Spleen (tissue), 11 donors: ENCODE results near the gene TMEM37. TPM values are rescaled to one million over a fixed set of nuclear protein-coding genes. Genes with fewer than 3 reads are reported as not detected.

Experiments used
- DNase-seq: peaks from one replicate; pipeline ENCODE4 v3.0.0-alpha.2; 2020
- H3K27ac ChIP-seq, 8 donors: fragments of 200-600 bp; sonication (generic) in 7 of 8; 1 replicate in 4 of 8; 2 replicates in 4 of 8; pipeline versions ENCODE4 v1.5.0 to v1.8.0; 2016 to 2021; ENCODE audit warnings: inconsistent platforms in 4 of 8, mild to moderate bottlenecking in 4 of 8, moderate library complexity in 1 of 8
- H3K27me3 ChIP-seq, 7 donors: fragments of 200-600 bp; sonication (generic) in 6 of 7; replicated peaks in 1 of 7; 1 replicate in 4 of 7; 2 replicates in 3 of 7; pipeline versions ENCODE4 v1.5.0 to v1.8.0; 2016 to 2021; ENCODE audit warnings: inconsistent platforms in 3 of 7, mild to moderate bottlenecking in 1 of 7
- H3K36me3 ChIP-seq, 6 donors: fragments of 200-600 bp; sonication (generic) in 5 of 6; 1 replicate in 4 of 6; 2 replicates in 2 of 6; pipeline versions ENCODE4 v1.5.0 to v1.8.0; 2016 to 2021; ENCODE audit warnings: inconsistent platforms in 2 of 6
- H3K4me1 ChIP-seq, 6 donors: fragments of 200-600 bp; sonication (generic) in 5 of 6; 1 replicate in 3 of 6; 2 replicates in 3 of 6; pipeline versions ENCODE4 v1.5.0 to v1.8.0; 2016 to 2021; ENCODE audit warnings: inconsistent platforms in 3 of 6
- H3K4me3 ChIP-seq, 8 donors: fragments of 200-600 bp; sonication (generic) in 7 of 8; 1 replicate in 4 of 8; 2 replicates in 4 of 8; pipeline versions ENCODE4 v1.5.0 to v1.8.0; 2016 to 2021; ENCODE audit warnings: inconsistent platforms in 4 of 8, mild to moderate bottlenecking in 4 of 8, moderate library complexity in 2 of 8
- H3K9me3 ChIP-seq, 8 donors: fragments of 200-600 bp; sonication (generic) in 7 of 8; 1 replicate in 4 of 8; 2 replicates in 4 of 8; pipeline versions ENCODE4 v1.5.0 to v1.8.0; 2016 to 2021; ENCODE audit warnings: inconsistent platforms in 4 of 8
- CTCF ChIP-seq, 11 experiments: fragments of 200-600 bp in 7 of 11; fragments of 450-650 bp in 4 of 11; sonication (generic) in 4 of 11; IDR thresholded peaks in 8 of 11; conservative IDR thresholded peaks in 3 of 11; 1 replicate in 7 of 11; 2 replicates in 4 of 11; pipeline versions ENCODE4 v1.4.0 to v1.8.0; 2016 to 2021; ENCODE audit warnings: antibody characterized with exemption in 11 of 11, inconsistent platforms in 4 of 11, mild to moderate bottlenecking in 1 of 11
- POLR2A ChIP-seq, 3 donors: fragments of 450-650 bp; IDR thresholded peaks; one replicate each; pipeline ENCODE4 v1.5.1; 2017; ENCODE audit warnings: antibody characterized with exemption in 3 of 3, mild to moderate bottlenecking in 1 of 3
- POLR2AphosphoS5 ChIP-seq, 3 donors: sonication (generic); formaldehyde crosslinking; IDR thresholded peaks; one replicate each; pipeline ENCODE4 v1.5.1; 2017; ENCODE audit warnings: antibody characterized with exemption in 3 of 3
- WGBS, 5 donors: extraction: QIAGEN DNeasy Blood & Tissue Kit in 3 of 5; methylation state at CpG; one replicate each; pipeline versions ENCODE4 v1.1.5 to v1.1.7; 2013 to 2018; 5-methylcytosine and 5-hydroxymethylcytosine counted together
- intact Hi-C: fragments of 100-400 bp; cut with DNase I; formaldehyde crosslinking; loops from one replicate; pipeline ENCODE4 v1.15.0; 2023; ENCODE audit warnings: low total_unique reads
- polyA plus RNA-seq, 3 donors: library from polyadenylated mRNA; stranded (reverse); fragments of 200-250 nt; gene quantifications; one replicate each; pipeline ENCODE4 v1.2.1, GENCODE V29; 2013
- total RNA-seq, 7 donors: library from RNA; depleted of rRNA in 3 of 7; stranded (reverse); fragments of >200 nt in 3 of 7; fragmentation: NEBNext Ultra II Directional in 4 of 7; extraction: Animal tissue kit (Norgen Biotek cat#: 25700) in 4 of 7; gene quantifications; one replicate each; pipeline versions ENCODE4 v1.1.0 to v1.2.1, GENCODE V29; 2016 to 2021
- donor health status: healthy with polysubstance abuse.
- donor health status: DM: no; HTN: no; CAD: no; lungs with moderate emphysema.
- donor health status: DM: no; HTN: no; CAD: no.
- donor health status: Bipolar disorder and iron deficiency.
- donor health status: healthy.
- donor health status: DM: no; HTN: no; CAD: no.
- donor health status: DM: yes; HTN: yes; CAD: no.

TMEM37 gene
- total and polyA plus RNA-seq, 10 donors: 5.9 to 53.2 (median 25.1) TPM

- DNase-seq: no peak
- WGBS, 5 donors: 39 to 55% (median 42%) methylated on average over 3 of the region's 3 CpGs
- Histone ChIP-seq H3K36me3 (no peaks in the 10 kb centered on the region), H3K4me1 (peaks cover 0 to 4% (median 0%) of the 10 kb centered on the region in 6 donors), H3K27ac (no peak overlapping the region), H3K4me3 (no peak overlapping the region), H3K9me3 (peaks cover 0 to 6% (median 0%) of the 10 kb centered on the region in 8 donors), H3K27me3 (no peaks in the 10 kb centered on the region)
- TF ChIP-seq POLR2AphosphoS5 (IDR thresholded peaks at IDR 0.05) (no peak), POLR2A (IDR thresholded peaks at IDR 0.05) (no peak)
- intact Hi-C loops: no loop called here
Observed at GRCh38 chr2:119414894-119415293, 16.8 kb upstream of the TMEM37 start.

GRCh38 chr2:119415630-119416029, 16.0 kb upstream of the TMEM37 start:
- 50 to 83% (median 79%) methylated on average over 1 of the region's 1 CpG for WGBS, 5 donors
- TF ChIP-seq POLR2A (IDR thresholded peaks at IDR 0.05) (no peak), CTCF (IDR thresholded peaks at IDR 0.05 in 8 of 11, conservative IDR thresholded peaks at IDR 0.05 in 3 of 11) (no peak), POLR2AphosphoS5 (IDR thresholded peaks at IDR 0.05) (no peak)
- intact Hi-C loops: no loop called here

GRCh38 chr2:119416299-119416923, 15.2 kb upstream of the TMEM37 start:
- H3K27me3 ChIP-seq: peaks cover 0 to 8% (median 0%) of the 10 kb centered on the region in 7 donors
- intact Hi-C loops: no loop called here
- H3K36me3 ChIP-seq: no peaks in the 10 kb centered on the region
- no peak overlapping the region for H3K27ac ChIP-seq
- DNase-seq: no peak
- WGBS, 5 donors: 79 to 88% (median 79%) methylated on average over 4 of the region's 4 CpGs
- H3K9me3 ChIP-seq: peaks cover 0 to 13% (median 4%) of the 10 kb centered on the region in 8 donors
- TF ChIP-seq POLR2AphosphoS5 (IDR thresholded peaks at IDR 0.05) (no peak), CTCF (IDR thresholded peaks at IDR 0.05 in 8 of 11, conservative IDR thresholded peaks at IDR 0.05 in 3 of 11) (no peak), POLR2A (IDR thresholded peaks at IDR 0.05) (no peak)
- peaks cover 0 to 4% (median 0%) of the 10 kb centered on the region in 6 donors for H3K4me1 ChIP-seq
- no peak overlapping the region for H3K4me3 ChIP-seq

More at GRCh38 chr2:119415630-119416029, 16.0 kb upstream of the TMEM37 start:
- H3K36me3 ChIP-seq: no peaks in the 10 kb centered on the region
- H3K27ac ChIP-seq: no peak overlapping the region
- no peak overlapping the region for H3K4me3 ChIP-seq
- no peak for DNase-seq
- peaks cover 0 to 4% (median 0%) of the 10 kb centered on the region in 6 donors for H3K4me1 ChIP-seq
- peaks cover 0 to 6% (median 0%) of the 10 kb centered on the region in 8 donors for H3K9me3 ChIP-seq
- peaks cover 0 to under 1% (median 0%) of the 10 kb centered on the region in 7 donors for H3K27me3 ChIP-seq

GRCh38 chr2:119417908-119418307, 13.7 kb upstream of the TMEM37 start:
- H3K36me3 ChIP-seq: no peaks in the 10 kb centered on the region
- peaks cover 0 to 9% (median 0%) of the 10 kb centered on the region in 7 donors for H3K27me3 ChIP-seq
- intact Hi-C loops: no loop called here
- H3K9me3 ChIP-seq: peaks cover 0 to 16% (median 5%) of the 10 kb centered on the region in 8 donors
- no peak overlapping the region for H3K4me3 ChIP-seq
- no peak for DNase-seq
- TF ChIP-seq POLR2AphosphoS5 (IDR thresholded peaks at IDR 0.05) (no peak), CTCF (IDR thresholded peaks at IDR 0.05 in 8 of 11, conservative IDR thresholded peaks at IDR 0.05 in 3 of 11) (no peak), POLR2A (IDR thresholded peaks at IDR 0.05) (no peak)
- H3K4me1 ChIP-seq: peaks cover 0 to 4% (median 0%) of the 10 kb centered on the region in 6 donors
- H3K27ac ChIP-seq: no peak overlapping the region
- WGBS, 5 donors: 90 to 96% (median 93%) methylated on average over 6 of the region's 6 CpGs
